ENCODE results near the gene OR6S1.

DNA sequence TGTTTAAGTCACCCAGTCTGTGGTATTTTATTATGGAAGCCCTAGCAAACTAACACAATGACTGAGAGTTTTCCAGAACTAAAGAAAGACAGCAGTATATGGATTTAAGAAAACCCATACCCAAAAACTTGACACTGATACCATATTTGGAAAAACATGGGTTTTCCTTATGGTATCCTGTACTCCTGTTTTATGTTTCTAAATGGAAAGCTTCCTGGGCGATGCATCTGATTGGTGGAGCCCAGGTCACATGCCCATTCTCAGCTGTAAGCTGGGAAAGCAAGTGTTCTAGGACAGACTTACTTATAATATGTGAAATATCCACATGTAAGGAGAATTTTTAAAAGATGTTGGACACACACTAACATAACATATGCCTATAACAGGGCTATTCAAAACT is 38.4 kb upstream of the OR6S1 start:
- TF ChIP-seq BACH1 (IDR thresholded peaks at IDR 0.05; ENCODE audit: low read length) (no peak), NANOG (IDR thresholded peaks at IDR 0.05; ENCODE audit: insufficient read depth, low read depth, low read length, poor library complexity, severe bottlenecking) (no peak), BCL11A (IDR thresholded peaks at IDR 0.05; ENCODE audit: low read depth in 2 of 2, low read length in 2 of 2) (no peak), KDM1A (IDR thresholded peaks at IDR 0.05; ENCODE audit: borderline replicate concordance, low read length) (no peak), RAD21 (IDR thresholded peaks at IDR 0.05 in 1 of 2, conservative IDR thresholded peaks at IDR 0.05 in 1 of 2; ENCODE audit: low read depth in 2 of 2, low read length in 2 of 2) (no peak), EGR1 (IDR thresholded peaks at IDR 0.05; ENCODE audit: borderline replicate concordance, low read depth, low read length) (no peak), SIN3A (conservative IDR thresholded peaks at IDR 0.05 in 1 of 2, IDR thresholded peaks at IDR 0.05 in 1 of 2; ENCODE audit: low read depth in 1 of 2, low read length in 2 of 2) (no peak), EP300 (IDR thresholded peaks at IDR 0.05; ENCODE audit: borderline replicate concordance in 1 of 2, low read depth in 2 of 2, low read length in 2 of 2) (no peak), RNF2 (IDR thresholded peaks at IDR 0.05; ENCODE audit: borderline replicate concordance, low read depth, low read length, missing control alignments, poor library complexity, severe bottlenecking) (no peak)
- TF ChIP-seq, protein P1, sequence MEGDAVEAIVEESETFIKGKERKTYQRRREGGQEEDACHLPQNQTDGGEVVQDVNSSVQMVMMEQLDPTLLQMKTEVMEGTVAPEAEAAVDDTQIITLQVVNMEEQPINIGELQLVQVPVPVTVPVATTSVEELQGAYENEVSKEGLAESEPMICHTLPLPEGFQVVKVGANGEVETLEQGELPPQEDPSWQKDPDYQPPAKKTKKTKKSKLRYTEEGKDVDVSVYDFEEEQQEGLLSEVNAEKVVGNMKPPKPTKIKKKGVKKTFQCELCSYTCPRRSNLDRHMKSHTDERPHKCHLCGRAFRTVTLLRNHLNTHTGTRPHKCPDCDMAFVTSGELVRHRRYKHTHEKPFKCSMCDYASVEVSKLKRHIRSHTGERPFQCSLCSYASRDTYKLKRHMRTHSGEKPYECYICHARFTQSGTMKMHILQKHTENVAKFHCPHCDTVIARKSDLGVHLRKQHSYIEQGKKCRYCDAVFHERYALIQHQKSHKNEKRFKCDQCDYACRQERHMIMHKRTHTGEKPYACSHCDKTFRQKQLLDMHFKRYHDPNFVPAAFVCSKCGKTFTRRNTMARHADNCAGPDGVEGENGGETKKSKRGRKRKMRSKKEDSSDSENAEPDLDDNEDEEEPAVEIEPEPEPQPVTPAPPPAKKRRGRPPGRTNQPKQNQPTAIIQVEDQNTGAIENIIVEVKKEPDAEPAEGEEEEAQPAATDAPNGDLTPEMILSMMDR (IDR thresholded peaks at IDR 0.05; ENCODE audit: control extremely low read depth in 1 of 3, insufficient read depth in 1 of 3, low read depth in 1 of 3, low read length in 3 of 3) = no peak
- TF ChIP-seq, protein P2, sequence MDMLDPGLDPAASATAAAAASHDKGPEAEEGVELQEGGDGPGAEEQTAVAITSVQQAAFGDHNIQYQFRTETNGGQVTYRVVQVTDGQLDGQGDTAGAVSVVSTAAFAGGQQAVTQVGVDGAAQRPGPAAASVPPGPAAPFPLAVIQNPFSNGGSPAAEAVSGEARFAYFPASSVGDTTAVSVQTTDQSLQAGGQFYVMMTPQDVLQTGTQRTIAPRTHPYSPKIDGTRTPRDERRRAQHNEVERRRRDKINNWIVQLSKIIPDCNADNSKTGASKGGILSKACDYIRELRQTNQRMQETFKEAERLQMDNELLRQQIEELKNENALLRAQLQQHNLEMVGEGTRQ (IDR thresholded peaks at IDR 0.05; ENCODE audit: low read length) = peak; percentile 79
